ENCODE measurements around the gene OR52B2.

- TF ChIP-seq POLR2AphosphoS5 (IDR thresholded peaks at IDR 0.05; ENCODE audit: insufficient read depth in 1 of 2, low read depth in 1 of 2) (no peak), CTCF (IDR thresholded peaks at IDR 0.05) (no peak), POLR2A (IDR thresholded peaks at IDR 0.05) (no peak)
These were observed 41.1 kb downstream of the OR52B2 start for GRCh38 chr11:6129011-6129410.

Data from vagina (tissue), 2 donors.